ENCODE measurements around the gene NCAPD3. TPM values are rescaled to one million over a fixed set of nuclear protein-coding genes. Genes with fewer than 3 reads are reported as not detected.
A peak's percentile ranks its signal among the peaks of the same experiment; 100 is the strongest.

Gene NCAPD3, protein sequence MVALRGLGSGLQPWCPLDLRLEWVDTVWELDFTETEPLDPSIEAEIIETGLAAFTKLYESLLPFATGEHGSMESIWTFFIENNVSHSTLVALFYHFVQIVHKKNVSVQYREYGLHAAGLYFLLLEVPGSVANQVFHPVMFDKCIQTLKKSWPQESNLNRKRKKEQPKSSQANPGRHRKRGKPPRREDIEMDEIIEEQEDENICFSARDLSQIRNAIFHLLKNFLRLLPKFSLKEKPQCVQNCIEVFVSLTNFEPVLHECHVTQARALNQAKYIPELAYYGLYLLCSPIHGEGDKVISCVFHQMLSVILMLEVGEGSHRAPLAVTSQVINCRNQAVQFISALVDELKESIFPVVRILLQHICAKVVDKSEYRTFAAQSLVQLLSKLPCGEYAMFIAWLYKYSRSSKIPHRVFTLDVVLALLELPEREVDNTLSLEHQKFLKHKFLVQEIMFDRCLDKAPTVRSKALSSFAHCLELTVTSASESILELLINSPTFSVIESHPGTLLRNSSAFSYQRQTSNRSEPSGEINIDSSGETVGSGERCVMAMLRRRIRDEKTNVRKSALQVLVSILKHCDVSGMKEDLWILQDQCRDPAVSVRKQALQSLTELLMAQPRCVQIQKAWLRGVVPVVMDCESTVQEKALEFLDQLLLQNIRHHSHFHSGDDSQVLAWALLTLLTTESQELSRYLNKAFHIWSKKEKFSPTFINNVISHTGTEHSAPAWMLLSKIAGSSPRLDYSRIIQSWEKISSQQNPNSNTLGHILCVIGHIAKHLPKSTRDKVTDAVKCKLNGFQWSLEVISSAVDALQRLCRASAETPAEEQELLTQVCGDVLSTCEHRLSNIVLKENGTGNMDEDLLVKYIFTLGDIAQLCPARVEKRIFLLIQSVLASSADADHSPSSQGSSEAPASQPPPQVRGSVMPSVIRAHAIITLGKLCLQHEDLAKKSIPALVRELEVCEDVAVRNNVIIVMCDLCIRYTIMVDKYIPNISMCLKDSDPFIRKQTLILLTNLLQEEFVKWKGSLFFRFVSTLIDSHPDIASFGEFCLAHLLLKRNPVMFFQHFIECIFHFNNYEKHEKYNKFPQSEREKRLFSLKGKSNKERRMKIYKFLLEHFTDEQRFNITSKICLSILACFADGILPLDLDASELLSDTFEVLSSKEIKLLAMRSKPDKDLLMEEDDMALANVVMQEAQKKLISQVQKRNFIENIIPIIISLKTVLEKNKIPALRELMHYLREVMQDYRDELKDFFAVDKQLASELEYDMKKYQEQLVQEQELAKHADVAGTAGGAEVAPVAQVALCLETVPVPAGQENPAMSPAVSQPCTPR (N-terminal part only)
- 26.3 TPM for polyA plus RNA-seq (2012; ENCODE audit: low read depth, missing spikeins)

DNA sequence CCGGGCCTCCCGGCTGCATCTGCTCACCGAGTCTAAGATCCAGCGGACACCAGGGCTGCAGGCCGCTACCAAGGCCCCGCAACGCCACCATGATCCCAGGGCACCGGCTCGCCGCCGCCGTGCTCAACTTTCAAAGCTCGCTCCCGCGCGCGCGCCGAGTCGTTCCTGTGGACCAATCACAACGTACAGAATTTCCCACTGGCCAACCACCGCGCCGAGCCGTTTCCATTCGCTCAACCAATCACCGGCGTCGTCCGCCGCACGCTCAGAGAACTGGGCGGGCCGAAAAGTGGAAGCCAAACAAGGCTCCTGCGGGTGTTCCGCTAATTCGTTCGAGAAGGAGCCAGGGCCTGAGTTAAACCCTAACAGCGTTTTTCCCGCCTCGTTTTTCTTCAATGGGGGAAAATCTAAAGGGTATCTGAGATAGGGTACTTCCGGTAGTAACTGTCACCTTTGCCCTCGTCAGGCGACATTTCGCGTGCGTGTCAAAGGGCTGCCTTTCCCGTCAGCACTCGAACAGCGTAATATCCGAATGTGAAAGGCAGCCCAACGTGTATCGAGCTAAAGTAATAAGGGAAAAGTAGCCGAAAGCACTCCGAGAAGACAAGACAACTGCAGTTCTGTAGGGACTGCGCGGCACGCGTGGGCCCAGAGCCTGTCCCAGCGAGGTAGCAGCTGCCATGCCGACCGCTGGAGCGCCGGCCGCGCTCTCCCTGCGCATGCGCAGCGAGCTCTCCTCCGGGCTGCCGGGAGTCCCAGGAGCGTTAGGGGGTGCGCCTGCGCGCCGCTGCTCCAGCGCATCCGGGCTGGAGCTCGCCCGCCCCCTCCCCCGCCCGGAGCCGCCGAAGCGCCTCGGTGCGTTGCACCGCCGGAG, at the start of gene NCAPD3, which contains the start of gene VPS26B:
TSS of gene NCAPD3 (minus strand) at position 132 of the 874 bp plus-strand sequence. CDS start at position 91, 41 bp downstream.
TSS of gene VPS26B (plus strand) at position 836 of the 874 bp plus-strand sequence. CDS start 452 bp downstream, outside the sequence.
- peak; percentile 91 for DNase-seq (ENCODE audit: insufficient read length, low spot score)
- peak; percentile 94 for FAIRE-seq
- TF ChIP-seq POLR2A (IDR thresholded peaks at IDR 0.05; ENCODE audit: low read depth, low read length) (peak; percentile 85), TAF1 (IDR thresholded peaks at IDR 0.05; ENCODE audit: low read depth, low read length) (peak; percentile 49), SPI1 (IDR thresholded peaks at IDR 0.05; ENCODE audit: low read depth, low read length) (peak; percentile 48; the same call in 1 of the 2 replicates), PAX5 (IDR thresholded peaks at IDR 0.05; ENCODE audit: insufficient read depth, low read length, severe bottlenecking) (peak; percentile 16), POLR2AphosphoS5 (IDR thresholded peaks at IDR 0.05; ENCODE audit: low read depth, low read length) (peak; percentile 74), POU2F2 (IDR thresholded peaks at IDR 0.05; ENCODE audit: low read depth, low read length) (no peak)

DNA sequence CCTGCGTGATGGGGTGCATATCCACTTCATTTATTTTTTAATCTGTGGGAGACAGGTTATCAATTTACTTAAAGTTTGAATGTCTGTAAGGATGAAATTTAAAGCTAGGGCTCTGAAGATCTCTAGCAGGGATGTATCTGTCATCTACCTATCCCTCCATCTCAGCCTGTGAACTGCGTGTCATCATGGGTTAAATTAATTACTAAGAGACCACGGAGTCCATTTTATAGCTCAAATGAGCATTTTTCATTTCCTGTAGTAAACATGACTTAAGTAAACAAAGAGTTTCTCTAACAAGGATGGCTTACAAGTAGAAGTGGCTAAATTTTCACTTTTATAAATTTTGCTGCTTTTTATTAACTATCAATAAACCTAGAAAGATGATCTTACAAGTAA, 49.5 kb upstream of the NCAPD3 start:
- FAIRE-seq (no peak), DNase-seq (ENCODE audit: insufficient read length, low spot score) (no peak)
- TF ChIP-seq POU2F2 (IDR thresholded peaks at IDR 0.05; ENCODE audit: low read depth, low read length) (no peak), TAF1 (IDR thresholded peaks at IDR 0.05; ENCODE audit: low read depth, low read length) (no peak), SPI1 (IDR thresholded peaks at IDR 0.05; ENCODE audit: low read depth, low read length) (no peak), PAX5 (IDR thresholded peaks at IDR 0.05; ENCODE audit: insufficient read depth, low read length, severe bottlenecking) (no peak), POLR2A (IDR thresholded peaks at IDR 0.05; ENCODE audit: low read depth, low read length) (no peak), POLR2AphosphoS5 (IDR thresholded peaks at IDR 0.05; ENCODE audit: low read depth, low read length) (no peak)

DNA sequence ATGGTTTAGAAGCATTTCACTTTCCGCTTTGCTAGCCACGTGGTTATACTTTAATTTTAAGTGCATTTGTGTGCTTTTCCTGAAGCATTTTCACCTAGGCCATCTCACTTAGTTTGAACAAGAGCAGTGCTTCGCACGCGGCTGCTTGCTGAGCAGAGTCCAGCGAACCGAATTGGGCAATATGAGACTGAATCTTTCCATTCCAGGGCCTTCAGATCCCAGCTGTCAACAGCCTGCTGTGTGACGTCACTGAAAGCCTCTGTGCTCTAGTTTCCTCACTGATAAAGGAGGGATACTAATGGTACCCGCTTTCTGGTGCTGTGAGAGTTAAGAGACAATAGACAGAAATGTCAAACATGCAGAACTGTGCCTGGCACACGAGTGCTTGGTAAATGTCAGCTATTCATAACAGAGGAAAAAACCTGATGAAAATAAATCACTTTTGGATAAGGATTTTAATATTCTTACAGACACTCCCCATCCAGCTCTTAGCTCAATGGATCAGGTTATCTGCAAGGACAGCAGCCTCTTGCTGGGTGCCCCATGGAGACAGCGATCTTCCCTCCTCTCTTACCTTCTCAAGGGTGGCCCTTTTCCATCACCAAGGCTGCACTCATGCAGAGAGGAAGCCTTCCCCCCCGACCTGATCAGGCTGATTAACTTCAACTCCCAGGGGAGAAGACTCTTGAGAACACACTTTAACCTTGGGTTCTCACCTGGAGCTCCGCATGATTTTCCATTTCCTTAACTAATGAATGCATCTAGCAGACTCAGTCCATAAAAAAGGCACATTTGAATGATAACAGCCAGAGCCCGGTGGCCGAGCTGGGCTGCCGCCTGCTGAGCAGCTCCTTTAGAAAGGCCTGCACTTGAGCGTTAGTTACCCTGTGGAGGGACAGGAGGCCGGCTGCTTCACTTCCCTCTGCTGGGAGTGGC, 48.9 kb upstream of the NCAPD3 start:
- TF ChIP-seq POU2F2 (IDR thresholded peaks at IDR 0.05; ENCODE audit: low read depth, low read length), result no peak
- no peak for TF ChIP-seq PAX5 (IDR thresholded peaks at IDR 0.05; ENCODE audit: insufficient read depth, low read length, severe bottlenecking)
- TF ChIP-seq SPI1 (IDR thresholded peaks at IDR 0.05; ENCODE audit: low read depth, low read length), result no peak
- no peak for TF ChIP-seq TAF1 (IDR thresholded peaks at IDR 0.05; ENCODE audit: low read depth, low read length)
- TF ChIP-seq POLR2AphosphoS5 (IDR thresholded peaks at IDR 0.05; ENCODE audit: low read depth, low read length), result no peak
- no peak for TF ChIP-seq POLR2A (IDR thresholded peaks at IDR 0.05; ENCODE audit: low read depth, low read length)
- no peak for DNase-seq (ENCODE audit: insufficient read length, low spot score)
- FAIRE-seq, result no peak

DNA sequence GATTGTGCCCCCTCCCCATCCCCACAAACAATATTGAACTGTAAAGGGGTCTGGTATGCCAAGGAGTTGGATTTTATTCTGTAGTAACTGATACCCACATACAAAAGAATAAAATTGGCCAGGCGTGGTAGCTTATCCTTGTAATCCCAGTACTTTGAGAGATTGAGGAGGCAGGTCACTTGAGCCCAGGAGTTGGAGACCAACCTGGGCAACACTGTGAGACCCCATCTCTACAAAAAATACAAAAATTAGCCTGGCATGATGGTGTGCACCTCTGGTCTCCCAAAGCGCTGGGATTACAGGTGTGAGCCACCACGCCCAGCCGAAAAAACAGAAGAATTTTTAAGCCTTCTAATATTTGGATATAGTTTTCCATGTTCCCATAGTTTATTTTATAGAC, 48.2 kb upstream of the NCAPD3 start:
- FAIRE-seq (no peak), DNase-seq (ENCODE audit: insufficient read length, low spot score) (no peak)
- no peak for TF ChIP-seq PAX5 (IDR thresholded peaks at IDR 0.05; ENCODE audit: insufficient read depth, low read length, severe bottlenecking)
- no peak for TF ChIP-seq POLR2A (IDR thresholded peaks at IDR 0.05; ENCODE audit: low read depth, low read length)
- TF ChIP-seq POU2F2 (IDR thresholded peaks at IDR 0.05; ENCODE audit: low read depth, low read length), result no peak
- TF ChIP-seq SPI1 (IDR thresholded peaks at IDR 0.05; ENCODE audit: low read depth, low read length), result no peak
- TF ChIP-seq TAF1 (IDR thresholded peaks at IDR 0.05; ENCODE audit: low read depth, low read length), result no peak
- no peak for TF ChIP-seq POLR2AphosphoS5 (IDR thresholded peaks at IDR 0.05; ENCODE audit: low read depth, low read length)

DNA sequence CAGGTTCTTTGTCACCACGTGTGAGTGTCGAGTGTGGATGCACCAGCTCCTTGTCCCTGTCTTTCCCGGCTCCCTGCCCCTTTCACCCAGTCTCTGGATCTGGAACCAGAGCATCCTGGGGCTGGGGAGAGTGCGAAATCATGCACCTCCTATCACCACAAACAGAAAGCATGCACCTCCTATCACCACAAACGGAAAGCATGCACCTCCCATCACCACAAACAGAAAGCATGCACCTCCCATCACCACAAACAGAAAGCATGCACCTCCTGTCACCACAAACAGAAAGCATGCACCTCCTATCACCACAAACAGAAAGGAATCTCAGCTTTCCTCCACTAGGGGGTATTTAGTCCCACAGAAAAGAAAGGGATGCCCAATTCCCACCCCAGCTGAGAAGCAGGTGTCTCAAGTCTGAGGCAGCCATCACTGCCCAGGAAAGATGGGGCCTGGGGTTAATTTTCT, 46.5 kb upstream of the NCAPD3 start:
- DNase-seq (ENCODE audit: insufficient read length, low spot score) (no peak), FAIRE-seq (peak; percentile 88)
- TF ChIP-seq SPI1 (IDR thresholded peaks at IDR 0.05; ENCODE audit: low read depth, low read length) (no peak), POLR2AphosphoS5 (IDR thresholded peaks at IDR 0.05; ENCODE audit: low read depth, low read length) (no peak)

DNA sequence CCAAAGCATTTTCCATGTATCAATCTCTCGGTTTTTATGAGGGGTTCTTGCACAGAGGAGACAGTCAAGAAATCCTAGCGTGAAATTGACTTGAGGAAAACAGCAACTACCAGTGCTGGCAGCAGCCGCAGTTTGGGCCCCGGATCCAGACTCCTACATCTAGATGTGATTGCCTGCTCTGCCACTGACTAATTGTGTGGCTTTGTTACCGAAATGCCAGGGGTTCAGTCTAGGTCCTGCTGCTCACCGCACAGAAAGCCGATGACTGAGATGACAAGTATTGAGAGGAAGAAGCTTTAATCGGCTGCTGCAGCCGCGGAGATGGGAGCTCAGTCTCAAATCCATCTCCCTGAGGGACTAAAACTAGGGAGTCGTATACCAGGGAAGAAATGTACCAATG, 44.2 kb upstream of the NCAPD3 start:
- TF ChIP-seq POLR2AphosphoS5 (IDR thresholded peaks at IDR 0.05; ENCODE audit: low read depth, low read length), result no peak
- no peak for TF ChIP-seq PAX5 (IDR thresholded peaks at IDR 0.05; ENCODE audit: insufficient read depth, low read length, severe bottlenecking)
- TF ChIP-seq TAF1 (IDR thresholded peaks at IDR 0.05; ENCODE audit: low read depth, low read length), result no peak
- no peak for TF ChIP-seq POLR2A (IDR thresholded peaks at IDR 0.05; ENCODE audit: low read depth, low read length)
- TF ChIP-seq SPI1 (IDR thresholded peaks at IDR 0.05; ENCODE audit: low read depth, low read length), result no peak
- TF ChIP-seq POU2F2 (IDR thresholded peaks at IDR 0.05; ENCODE audit: low read depth, low read length), result no peak
- FAIRE-seq (no peak), DNase-seq (ENCODE audit: insufficient read length, low spot score) (no peak)

DNA sequence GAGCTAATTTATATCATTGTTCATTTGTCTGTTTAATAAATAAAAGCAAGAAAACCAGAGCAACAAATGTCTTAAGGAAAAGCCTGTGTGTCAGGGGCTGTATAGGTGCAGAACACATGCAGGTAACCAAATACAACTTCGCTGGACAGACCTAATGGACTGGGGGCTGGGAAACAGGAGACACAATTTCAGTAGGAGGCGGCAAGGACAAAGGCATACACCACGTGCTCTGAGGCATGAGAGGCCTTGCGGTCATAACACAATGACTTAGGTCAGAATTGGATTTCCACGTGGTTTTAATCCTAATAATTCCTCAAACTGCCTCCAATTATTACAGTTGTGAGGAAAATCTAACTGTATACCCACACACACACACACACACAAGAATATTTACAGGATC, 43.7 kb upstream of the NCAPD3 start:
- FAIRE-seq (no peak), DNase-seq (ENCODE audit: insufficient read length, low spot score) (no peak)
- no peak for TF ChIP-seq SPI1 (IDR thresholded peaks at IDR 0.05; ENCODE audit: low read depth, low read length)
- TF ChIP-seq TAF1 (IDR thresholded peaks at IDR 0.05; ENCODE audit: low read depth, low read length), result no peak
- no peak for TF ChIP-seq POLR2AphosphoS5 (IDR thresholded peaks at IDR 0.05; ENCODE audit: low read depth, low read length)
- TF ChIP-seq PAX5 (IDR thresholded peaks at IDR 0.05; ENCODE audit: insufficient read depth, low read length, severe bottlenecking), result no peak
- TF ChIP-seq POLR2A (IDR thresholded peaks at IDR 0.05; ENCODE audit: low read depth, low read length), result no peak
- no peak for TF ChIP-seq POU2F2 (IDR thresholded peaks at IDR 0.05; ENCODE audit: low read depth, low read length)
